Hepatocyte (in vitro differentiated cells): ENCODE results near the gene DLX3. TPM values are rescaled to one million over a fixed set of nuclear protein-coding genes. Genes with fewer than 3 reads are reported as not detected.

Source experiments
- DNase-seq: peaks from one replicate; pipeline ENCODE4 v3.0.0-alpha.2; 2016; ENCODE audit warnings: low spot score
- H2AFZ ChIP-seq: fragments of 200-600 bp; sonication (generic); 2 replicates; pipeline ENCODE4 v1.6.0; 2016; ENCODE audit warnings: antibody characterized with exemption, mild to moderate bottlenecking
- H3K27ac ChIP-seq: fragments of 200-600 bp; sonication (generic); 2 replicates; pipeline ENCODE4 v1.5.1; 2016; ENCODE audit warnings: mild to moderate bottlenecking
- H3K27me3 ChIP-seq: fragments of 200-600 bp; sonication (generic); 2 replicates; pipeline ENCODE4 v1.6.1; 2016
- H3K36me3 ChIP-seq: fragments of 200-600 bp; sonication (generic); replicated peaks from 2 replicates; pipeline ENCODE4 v1.5.1; 2016; ENCODE audit warnings: low read depth; ENCODE audit not compliant: insufficient read depth
- H3K4me1 ChIP-seq: fragments of 200-600 bp; sonication (generic); 2 replicates; pipeline ENCODE4 v1.5.1; 2016; ENCODE audit warnings: mild to moderate bottlenecking, moderate library complexity; ENCODE audit not compliant: insufficient read depth
- H3K4me2 ChIP-seq: fragments of 200-600 bp; sonication (generic); 2 replicates; pipeline ENCODE4 v1.6.0; 2016
- H3K4me3 ChIP-seq: fragments of 200-600 bp; sonication (generic); 2 replicates; pipeline ENCODE4 v1.5.1; 2016; ENCODE audit warnings: mild to moderate bottlenecking
- H3K79me2 ChIP-seq: fragments of 200-600 bp; sonication (generic); 2 replicates; pipeline ENCODE4 v1.6.0; 2017; ENCODE audit warnings: mild to moderate bottlenecking
- H3K9me2 ChIP-seq: fragments of 200-600 bp; sonication (generic); replicated peaks from 2 replicates; pipeline ENCODE4 v1.6.0; 2017; ENCODE audit warnings: mild to moderate bottlenecking; ENCODE audit not compliant: insufficient read depth
- H3K9me3 ChIP-seq: fragments of 200-600 bp; sonication (generic); 2 replicates; pipeline ENCODE4 v1.5.1; 2016; ENCODE audit warnings: low read depth, mild to moderate bottlenecking
- H4K20me1 ChIP-seq: fragments of 200-600 bp; sonication (generic); 2 replicates; pipeline ENCODE4 v1.6.0; 2016; ENCODE audit warnings: mild to moderate bottlenecking; ENCODE audit not compliant: insufficient read depth, poor library complexity, severe bottlenecking
- CTCF ChIP-seq: fragments of 200-600 bp; sonication (generic); IDR thresholded peaks from 2 replicates; pipeline ENCODE4 v1.5.1; 2016; ENCODE audit warnings: antibody characterized with exemption, mild to moderate bottlenecking; ENCODE audit not compliant: poor library complexity
- EZH2 ChIP-seq: fragments of 200-600 bp; sonication (generic); IDR thresholded peaks from 2 replicates; pipeline ENCODE4 v1.6.1; 2016; ENCODE audit warnings: antibody characterized with exemption, mild to moderate bottlenecking, borderline replicate concordance
- EZH2phosphoT487 ChIP-seq: fragments of 200-600 bp; sonication (generic); IDR thresholded peaks from one replicate; pipeline ENCODE4 v1.6.1; 2018; ENCODE audit warnings: antibody characterized with exemption, mild to moderate bottlenecking, low read depth, moderate library complexity; ENCODE audit not compliant: unreplicated experiment, severe bottlenecking
- WGBS: methylation state at CpG from one replicate; pipeline ENCODE4 v1.1.6; 2016; ENCODE audit warnings: low lambda C conversion rate; ENCODE audit errors: missing lambda C conversion rate; 5-methylcytosine and 5-hydroxymethylcytosine counted together
- polyA plus RNA-seq: library from polyadenylated mRNA; unstranded; fragments of >200 nt; fragmentation: Nextera tagmentation; extraction: Ambion mirVana; gene quantifications from 2 replicates; pipeline ENCODE4 v1.2.1, GENCODE V29; 2016
- small RNA-seq: library from RNA; depleted of rRNA; stranded (forward); fragments of <200 nt; gene quantifications from one replicate; pipeline ENCODE3, GENCODE V24; 2014
- total RNA-seq: library from RNA; depleted of rRNA; stranded (reverse); fragments of >200 nt; gene quantifications from 2 replicates; pipeline ENCODE4 v1.2.3, GENCODE V29; 2014

Gene DLX3
- total and polyA plus RNA-seq, 2 experiments from 2014 or later, result 0.37 to 1.1 TPM

DNA sequence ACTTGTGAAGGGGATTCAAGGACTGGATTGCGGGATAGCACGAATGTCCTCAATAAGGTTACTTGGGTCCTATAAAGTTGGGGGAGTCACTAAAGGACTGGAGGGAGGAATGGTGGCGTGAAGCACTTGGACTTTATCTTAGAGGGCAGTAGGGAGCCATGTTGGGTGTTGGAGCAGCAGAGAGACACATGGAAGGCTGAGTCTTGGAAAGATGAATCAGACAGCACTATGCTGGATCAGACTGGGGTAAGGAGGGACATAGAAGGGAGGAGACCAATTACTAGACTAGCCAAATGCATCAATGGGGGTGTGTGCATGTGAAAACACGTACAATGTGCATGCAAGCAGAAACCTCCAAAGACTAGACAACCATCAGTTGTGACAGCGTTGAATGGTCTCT lies 52.1 kb downstream of the DLX3 start:
- WGBS, result 88% methylated on average over 5 of the region's 5 CpGs

GRCh38 chr17:49941427-49941826 lies 53.6 kb downstream of the DLX3 start:
- no peaks in the 10 kb centered on the region for H3K9me2 ChIP-seq
- no peak overlapping the region for H3K4me3 ChIP-seq
- H3K79me2 ChIP-seq, result no peaks in the 10 kb centered on the region
- no peaks in the 10 kb centered on the region for H4K20me1 ChIP-seq
- H3K27ac ChIP-seq, result no peak overlapping the region
- WGBS, result 54% methylated on average over 10 of the region's 10 CpGs
- no peaks in the 10 kb centered on the region for H3K9me3 ChIP-seq
- no peaks in the 10 kb centered on the region for H3K36me3 ChIP-seq
- no peak for DNase-seq
- no peak overlapping the region for H2AFZ ChIP-seq
- no peaks in the 10 kb centered on the region for H3K4me1 ChIP-seq
- no peak overlapping the region for H3K4me2 ChIP-seq
- peaks cover 18% of the 10 kb centered on the region for H3K27me3 ChIP-seq
- TF ChIP-seq EZH2phosphoT487 (no peak), CTCF (no peak), EZH2 (no peak)

More for the DNA sequence above, 52.1 kb downstream of the DLX3 start:
- no peaks in the 10 kb centered on the region for H3K79me2 ChIP-seq
- no peak overlapping the region for H3K4me2 ChIP-seq
- TF ChIP-seq EZH2phosphoT487, result no peak
- TF ChIP-seq CTCF, result no peak
- no peak for TF ChIP-seq EZH2
- no peak overlapping the region for H3K27ac ChIP-seq
- no peak overlapping the region for H3K4me3 ChIP-seq
- H3K9me3 ChIP-seq, result no peaks in the 10 kb centered on the region
- H2AFZ ChIP-seq, result no peak overlapping the region
- peaks cover 18% of the 10 kb centered on the region for H3K27me3 ChIP-seq
- H3K36me3 ChIP-seq, result no peaks in the 10 kb centered on the region
- DNase-seq, result no peak
- H3K4me1 ChIP-seq, result no peaks in the 10 kb centered on the region
- no peaks in the 10 kb centered on the region for H4K20me1 ChIP-seq
- no peaks in the 10 kb centered on the region for H3K9me2 ChIP-seq

Small RNAs within 50 kb of the gene (small RNA-seq; reads per million reads assigned to genes)
- gene RNU6-1313P, result not detected

Other genes with a start within 250 kb of the DLX3 start
- gene FAM117A, start 231.1 kb downstream of the DLX3 start, total RNA-seq, result 14.9 and 18.7 TPM in 2 replicates
- gene FAM117A, start 231.1 kb downstream of the DLX3 start, polyA plus RNA-seq, result 27.9 and 29.1 TPM in 2 replicates
- 23.2 and 30.1 TPM in 2 replicates for gene KAT7, start 206.5 kb downstream of the DLX3 start, total RNA-seq
- 20.8 and 21.4 TPM in 2 replicates for gene KAT7, start 206.5 kb downstream of the DLX3 start, polyA plus RNA-seq
- gene TAC4, start 147.2 kb downstream of the DLX3 start, total RNA-seq, result not detected in 2 replicates
- not detected in 2 replicates for gene TAC4, start 147.2 kb downstream of the DLX3 start, polyA plus RNA-seq
- gene DLX4, start 26.0 kb downstream of the DLX3 start, total RNA-seq, result 0.17 and 0.32 TPM in 2 replicates
- gene DLX4, start 26.0 kb downstream of the DLX3 start, polyA plus RNA-seq, result 1.4 and 3.7 TPM in 2 replicates
- 26.3 and 28.5 TPM in 2 replicates for gene ITGA3, start 60.9 kb upstream of the DLX3 start, total RNA-seq
- gene ITGA3, start 60.9 kb upstream of the DLX3 start, polyA plus RNA-seq, result 32.8 and 43.4 TPM in 2 replicates
- 35.5 and 42.7 TPM in 2 replicates for gene PDK2, start 100.1 kb upstream of the DLX3 start, total RNA-seq
- 55.8 and 56.9 TPM in 2 replicates for gene PDK2, start 100.1 kb upstream of the DLX3 start, polyA plus RNA-seq
- 2.4 and 3.1 TPM in 2 replicates for gene SAMD14, start 134.9 kb upstream of the DLX3 start, total RNA-seq
- gene SAMD14, start 134.9 kb upstream of the DLX3 start, polyA plus RNA-seq, result 3.1 and 4.2 TPM in 2 replicates
- 22.5 and 26.2 TPM in 2 replicates for gene PPP1R9B, start 155.5 kb upstream of the DLX3 start, total RNA-seq
- gene PPP1R9B, start 155.5 kb upstream of the DLX3 start, polyA plus RNA-seq, result 5.1 and 6.7 TPM in 2 replicates
- gene SGCA, start 170.8 kb upstream of the DLX3 start, total RNA-seq, result 0.37 TPM in 1 of 2 replicates, not detected in the other
- gene SGCA, start 170.8 kb upstream of the DLX3 start, polyA plus RNA-seq, result 0.83 and 2.2 TPM in 2 replicates
- 351 and 1,063 TPM in 2 replicates for gene COL1A1, start 206.4 kb upstream of the DLX3 start, total RNA-seq
- gene COL1A1, start 206.4 kb upstream of the DLX3 start, polyA plus RNA-seq, result 5,822 and 6,071 TPM in 2 replicates